H1 (cell line): Measurements from ENCODE around the gene DUOXA2.

Source experiments
- CEBPB ChIP-seq: IDR thresholded peaks from 2 replicates; pipeline ENCODE4 v1.6.1; 2012; ENCODE audit warnings: low read depth, low read length
- CTCF ChIP-seq, 3 experiments: IDR thresholded peaks; 1 replicate in 2 of 3; 2 replicates in 1 of 3; pipeline versions ENCODE4 v1.5.1 to v1.6.1; 2011; ENCODE audit warnings: low read length in 3 of 3, mild to moderate bottlenecking in 3 of 3, inconsistent platforms in 2 of 3, low read depth in 1 of 3, moderate library complexity in 1 of 3; ENCODE audit not compliant: insufficient read depth in 1 of 3; ENCODE audit errors: control extremely low read depth in 1 of 3

GRCh38 chr15:45141386-45141785 lies 27.3 kb downstream of the DUOXA2 start:
- TF ChIP-seq CEBPB (no peak), CTCF (IDR thresholded peaks at IDR 0.05; ENCODE audit: control extremely low read depth in 1 of 3, insufficient read depth in 1 of 3, low read depth in 1 of 3, low read length in 3 of 3) (no peak)
